ENCODE data around the gene DMP1.
"Not testable (repeated sequence)": the region's sequence is repeated elsewhere in the genome, so short reads cannot be mapped to it uniquely, and the experiment has no call there.

DMP1 gene

DNA sequence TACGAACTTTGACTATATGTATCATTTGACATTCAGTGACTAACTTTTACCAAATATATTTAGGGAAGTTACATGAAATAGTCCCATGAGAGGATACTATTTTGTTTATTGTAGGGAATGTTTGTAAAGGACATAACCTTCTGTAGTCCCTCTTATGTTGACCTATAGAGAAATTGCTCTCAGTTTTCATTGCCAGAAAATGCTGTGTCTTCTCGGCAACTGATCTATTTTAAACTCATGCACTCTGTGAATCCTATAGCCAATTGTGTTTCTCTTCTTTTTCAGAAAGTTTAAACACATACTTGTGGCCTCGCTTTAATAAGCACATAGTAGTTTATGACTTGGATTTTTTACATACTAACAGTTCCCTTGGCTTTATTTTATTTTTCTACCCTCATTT lies 38.2 kb downstream of the DMP1 start:
- no peak for DNase-seq

DNA sequence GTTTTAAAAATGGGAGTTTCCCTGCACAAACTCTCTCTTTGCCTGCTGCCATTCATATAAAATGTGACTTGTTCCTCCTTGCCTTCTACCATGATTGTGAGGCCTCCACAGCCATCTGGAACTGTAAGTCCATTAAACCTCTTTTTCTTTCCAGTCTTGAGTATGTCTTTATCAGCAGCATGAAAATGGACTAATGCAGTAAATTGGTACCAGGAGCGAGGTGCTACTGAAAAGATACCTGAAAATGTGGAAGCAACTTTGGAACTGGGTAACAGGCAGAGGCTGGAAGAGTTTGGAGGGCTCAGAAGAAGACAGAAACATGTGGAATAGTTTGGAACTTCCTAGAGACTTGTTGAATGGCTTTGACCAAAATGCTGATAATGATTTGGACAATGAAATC lies 40.9 kb downstream of the DMP1 start:
- not testable (repeated sequence) for DNase-seq

DNA sequence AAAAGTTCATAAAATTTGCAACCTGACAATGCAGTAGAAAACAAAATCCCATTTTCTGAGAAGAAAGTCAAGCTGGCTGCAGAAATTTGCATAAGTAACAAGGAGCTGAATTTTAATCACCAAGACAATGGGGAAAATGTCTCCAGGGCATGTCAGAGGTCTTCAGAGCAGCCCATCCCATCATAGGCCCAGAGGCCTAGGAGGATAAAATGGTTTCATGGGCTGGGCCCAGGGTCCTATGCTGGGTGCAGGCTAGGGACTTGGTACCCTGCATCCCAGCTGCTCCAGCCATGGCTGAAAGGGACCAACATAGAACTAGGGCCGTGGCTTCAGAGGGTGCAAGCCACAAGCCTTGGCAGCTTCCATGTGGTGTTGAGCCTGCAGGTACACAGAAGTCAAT lies 42.0 kb downstream of the DMP1 start:
- not testable (repeated sequence) for DNase-seq

DNA sequence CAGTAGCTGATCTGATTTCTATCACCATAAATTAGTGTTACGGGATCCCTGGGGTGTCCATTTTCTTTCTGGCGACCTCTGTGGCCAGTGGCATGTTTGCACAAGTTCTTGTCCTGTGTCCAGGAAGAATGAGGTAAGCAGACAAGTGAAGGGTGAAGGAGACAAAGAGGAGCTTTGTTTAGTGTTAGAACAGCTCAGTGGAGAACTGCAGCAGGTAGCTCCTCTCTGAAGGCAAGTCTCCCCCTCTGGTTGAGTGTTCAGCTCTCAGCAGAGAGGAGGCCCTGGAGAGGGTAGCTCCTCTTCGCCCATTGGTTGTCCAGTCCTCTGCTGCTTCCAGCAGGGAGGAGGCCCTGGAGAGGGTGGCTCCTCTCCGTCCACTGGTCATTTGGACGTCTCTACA lies 47.2 kb downstream of the DMP1 start:
- DNase-seq = no peak

DNA sequence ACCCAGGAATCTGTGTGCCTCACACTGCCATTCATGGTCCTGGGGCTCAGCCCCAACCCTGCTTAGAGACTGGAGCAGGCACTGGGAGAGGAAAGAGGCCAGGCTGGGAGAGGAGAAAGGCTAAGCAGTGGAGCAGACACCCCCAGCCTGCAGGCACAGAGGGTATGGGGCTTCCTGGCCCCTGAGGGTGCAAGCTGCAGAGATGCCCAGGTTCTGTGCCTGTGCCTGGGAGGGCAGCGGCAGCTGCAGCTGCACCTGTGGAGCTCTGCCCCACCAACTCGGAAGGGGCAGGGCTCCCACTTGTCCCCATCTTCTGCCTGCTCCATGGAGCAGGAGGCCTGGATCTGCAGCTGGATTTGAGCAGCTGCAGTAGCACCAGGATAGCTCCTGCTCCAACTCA lies 47.9 kb downstream of the DMP1 start:
- no peak for DNase-seq

DNA sequence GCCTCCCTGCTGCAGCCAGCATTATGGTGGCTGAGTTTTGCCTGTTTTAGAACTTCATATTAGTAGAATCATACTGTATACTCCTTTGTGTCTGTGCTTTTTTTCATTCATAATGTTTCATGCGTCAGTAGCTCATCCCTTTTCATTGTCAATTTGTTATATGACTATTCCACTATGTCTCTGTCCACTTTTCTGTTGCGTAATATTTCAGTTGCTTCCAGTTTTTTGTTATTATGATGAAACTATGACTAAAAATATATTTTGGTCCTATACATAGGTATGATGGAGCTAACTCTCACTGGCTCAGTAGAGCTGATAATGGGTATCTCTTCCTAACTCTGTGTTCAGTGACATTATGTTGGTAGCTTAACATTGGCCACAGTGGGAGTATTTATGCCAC lies 48.3 kb downstream of the DMP1 start:
- DNase-seq = no peak

DNA sequence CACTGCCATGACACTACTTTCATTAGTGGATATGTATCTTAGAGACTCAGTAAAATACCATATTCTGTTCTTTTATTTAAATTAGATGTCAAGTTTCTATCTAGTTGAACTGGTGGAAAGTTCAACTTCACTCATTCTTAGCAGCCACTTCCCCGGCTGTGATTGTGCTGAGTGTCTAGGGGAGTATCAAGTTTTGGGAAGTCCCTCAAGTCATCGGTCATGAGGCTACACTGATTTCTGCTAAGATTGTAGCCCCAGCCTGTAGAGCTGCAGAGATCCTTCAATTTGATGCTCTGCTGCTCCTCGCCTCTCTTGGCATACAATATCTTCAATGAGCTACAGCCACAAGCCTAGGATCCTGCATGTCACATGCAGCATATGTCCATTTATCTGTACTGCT lies 53.9 kb downstream of the DMP1 start:
- DNase-seq = no peak

DNA sequence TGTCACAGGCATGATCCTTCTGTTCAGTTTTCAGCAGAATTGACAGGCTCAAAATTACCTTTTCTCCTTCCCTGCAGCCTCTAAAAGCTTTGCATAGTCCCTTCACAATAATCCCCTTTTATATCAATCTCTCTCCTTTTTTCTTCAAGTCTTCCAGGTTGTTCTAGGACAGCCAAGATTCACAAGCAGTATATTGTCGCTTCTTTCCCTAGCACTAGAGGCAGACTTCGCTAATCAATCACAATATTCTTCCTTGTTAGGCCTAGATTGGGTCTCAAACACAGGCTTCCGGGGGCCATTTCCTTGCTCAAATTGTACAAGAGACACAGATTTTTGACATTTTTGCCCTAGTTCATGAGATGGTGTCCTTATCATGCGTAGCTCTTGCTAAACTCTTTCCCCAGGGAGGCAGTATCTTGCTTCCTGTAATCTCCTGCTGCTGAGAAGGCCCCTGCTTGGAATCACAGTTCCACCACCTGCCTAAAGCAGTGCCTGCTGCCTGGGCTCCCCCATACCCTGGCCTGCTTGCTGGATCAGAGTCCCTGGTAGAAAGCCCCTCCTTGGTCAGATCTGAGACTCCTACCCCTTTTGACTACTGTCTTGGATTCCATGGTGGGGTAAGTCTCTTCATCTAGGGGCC lies 57.3 kb downstream of the DMP1 start:
- no peak for DNase-seq

Measured in 8988T (cell line).